ENCODE measurements around the gene LGALS3BP. TPM values are rescaled to one million over a fixed set of nuclear protein-coding genes. Genes with fewer than 3 reads are reported as not detected.

Gene LGALS3BP
- total and polyA plus RNA-seq, 2 of the 13 experiments (the other 11 are each of a cell fraction or from before 2014, with no cell fraction given), result 137 to 332 TPM

- peak; percentile 84 for TF ChIP-seq SIN3A (IDR thresholded peaks at IDR 0.05; ENCODE audit: borderline replicate concordance, low read depth, low read length)
- TF ChIP-seq MYNN (CRISPR knock-in tag; IDR thresholded peaks at IDR 0.05; ENCODE audit: low read depth), result peak; percentile 16; the same call in 1 of the 2 replicates
- TF ChIP-seq ARNT2 (CRISPR knock-in tag; IDR thresholded peaks at IDR 0.05; ENCODE audit: low read depth), result peak; percentile 69; the same call in 1 of the 2 replicates
- TF ChIP-seq ZNF263 (CRISPR knock-in tag; IDR thresholded peaks at IDR 0.05), result peak; percentile 73; the same call in 1 of the 2 replicates
- no peak; the same call in 1 of the 2 replicates for TF ChIP-seq ZNF318 (CRISPR knock-in tag; IDR thresholded peaks at IDR 0.05)
- TF ChIP-seq ZBTB42 (CRISPR knock-in tag; IDR thresholded peaks at IDR 0.05), result peak; percentile 50; the same call in 1 of the 2 replicates
- TF ChIP-seq FOSL1 (CRISPR knock-in tag; IDR thresholded peaks at IDR 0.05; ENCODE audit: borderline replicate concordance), result peak; percentile 100
- TF ChIP-seq ZNF580 (CRISPR knock-in tag; IDR thresholded peaks at IDR 0.05; ENCODE audit: borderline replicate concordance, low read depth), result peak; percentile 54; the same call in 1 of the 2 replicates
- 0 out of 2 replicates have a peak, but pooled peaks have one; percentile 10 for TF ChIP-seq ZBTB7A (CRISPR knock-in tag; IDR thresholded peaks at IDR 0.05)
- peak; percentile 91 for TF ChIP-seq TEAD3 (CRISPR knock-in tag; optimal IDR thresholded peaks at IDR 0.05; ENCODE audit: borderline replicate concordance)
- TF ChIP-seq PPARG (CRISPR knock-in tag; conservative IDR thresholded peaks at IDR 0.05), result peak; percentile 87
- peak; percentile 98 for TF ChIP-seq MIXL1 (CRISPR knock-in tag; IDR thresholded peaks at IDR 0.05)
- peak; percentile 76; the same call in 1 of the 2 replicates for TF ChIP-seq ZNF513 (CRISPR knock-in tag; conservative IDR thresholded peaks at IDR 0.05)
- no peak for TF ChIP-seq ZFP1 (CRISPR knock-in tag; IDR thresholded peaks at IDR 0.05)
- TF ChIP-seq ZNF713 (CRISPR knock-in tag; IDR thresholded peaks at IDR 0.05), result 0 out of 2 replicates have a peak, but pooled peaks have one; percentile 27
- TF ChIP-seq SSRP1 (CRISPR knock-in tag; IDR thresholded peaks at IDR 0.05), result no peak
- TF ChIP-seq ZNF768 (CRISPR knock-in tag; IDR thresholded peaks at IDR 0.05), result peak; percentile 59; the same call in 1 of the 2 replicates
Measured at GRCh38 chr17:79026376-79027273, 46.9 kb upstream of the LGALS3BP start (continued).

All from HepG2 (cell line).